Measurements from ENCODE around the gene GOLPH3.

GOLPH3 gene

DNA sequence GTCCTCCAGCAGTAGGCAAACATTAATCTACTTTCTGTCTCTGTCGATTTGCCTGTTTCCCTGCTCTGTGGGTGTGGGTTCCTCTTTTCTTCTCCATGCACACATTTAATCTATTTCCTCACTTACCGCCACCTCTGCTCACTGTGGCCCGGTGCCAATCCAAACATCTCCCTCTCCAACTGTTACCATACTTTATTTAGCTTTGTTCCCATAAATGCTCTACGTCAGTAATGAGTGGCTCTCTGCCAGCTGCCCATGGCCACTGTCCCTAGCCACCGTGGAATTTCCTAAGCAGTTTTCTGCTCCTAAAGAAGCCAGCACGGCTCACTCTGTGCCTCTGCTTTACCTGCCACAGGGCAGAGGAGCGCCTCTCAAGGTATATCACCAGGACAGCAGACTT is 19.5 kb upstream of the GOLPH3 start (continued):
- TF ChIP-seq, protein P1, sequence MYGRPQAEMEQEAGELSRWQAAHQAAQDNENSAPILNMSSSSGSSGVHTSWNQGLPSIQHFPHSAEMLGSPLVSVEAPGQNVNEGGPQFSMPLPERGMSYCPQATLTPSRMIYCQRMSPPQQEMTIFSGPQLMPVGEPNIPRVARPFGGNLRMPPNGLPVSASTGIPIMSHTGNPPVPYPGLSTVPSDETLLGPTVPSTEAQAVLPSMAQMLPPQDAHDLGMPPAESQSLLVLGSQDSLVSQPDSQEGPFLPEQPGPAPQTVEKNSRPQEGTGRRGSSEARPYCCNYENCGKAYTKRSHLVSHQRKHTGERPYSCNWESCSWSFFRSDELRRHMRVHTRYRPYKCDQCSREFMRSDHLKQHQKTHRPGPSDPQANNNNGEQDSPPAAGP (tag by site-specific recombination; IDR thresholded peaks at IDR 0.05), result no peak
- TF ChIP-seq, protein P2, sequence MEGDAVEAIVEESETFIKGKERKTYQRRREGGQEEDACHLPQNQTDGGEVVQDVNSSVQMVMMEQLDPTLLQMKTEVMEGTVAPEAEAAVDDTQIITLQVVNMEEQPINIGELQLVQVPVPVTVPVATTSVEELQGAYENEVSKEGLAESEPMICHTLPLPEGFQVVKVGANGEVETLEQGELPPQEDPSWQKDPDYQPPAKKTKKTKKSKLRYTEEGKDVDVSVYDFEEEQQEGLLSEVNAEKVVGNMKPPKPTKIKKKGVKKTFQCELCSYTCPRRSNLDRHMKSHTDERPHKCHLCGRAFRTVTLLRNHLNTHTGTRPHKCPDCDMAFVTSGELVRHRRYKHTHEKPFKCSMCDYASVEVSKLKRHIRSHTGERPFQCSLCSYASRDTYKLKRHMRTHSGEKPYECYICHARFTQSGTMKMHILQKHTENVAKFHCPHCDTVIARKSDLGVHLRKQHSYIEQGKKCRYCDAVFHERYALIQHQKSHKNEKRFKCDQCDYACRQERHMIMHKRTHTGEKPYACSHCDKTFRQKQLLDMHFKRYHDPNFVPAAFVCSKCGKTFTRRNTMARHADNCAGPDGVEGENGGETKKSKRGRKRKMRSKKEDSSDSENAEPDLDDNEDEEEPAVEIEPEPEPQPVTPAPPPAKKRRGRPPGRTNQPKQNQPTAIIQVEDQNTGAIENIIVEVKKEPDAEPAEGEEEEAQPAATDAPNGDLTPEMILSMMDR (tag by site-specific recombination; IDR thresholded peaks at IDR 0.05), result no peak
- no peak for TF ChIP-seq ZNF350 (tag by site-specific recombination; IDR thresholded peaks at IDR 0.05)
- no peak for TF ChIP-seq GFI1B (tag by site-specific recombination; IDR thresholded peaks at IDR 0.05)
- no peak for TF ChIP-seq ZNF341 (tag by site-specific recombination; IDR thresholded peaks at IDR 0.05; ENCODE audit: low read depth)
- no peak; the same call in 1 of the 2 replicates for TF ChIP-seq YY1 (tag by site-specific recombination; IDR thresholded peaks at IDR 0.05)
- TF ChIP-seq ZNF600 (tag by site-specific recombination; IDR thresholded peaks at IDR 0.05), result peak; percentile 90
- TF ChIP-seq ZNF37A (tag by site-specific recombination; IDR thresholded peaks at IDR 0.05), result no peak
- TF ChIP-seq, protein P3, sequence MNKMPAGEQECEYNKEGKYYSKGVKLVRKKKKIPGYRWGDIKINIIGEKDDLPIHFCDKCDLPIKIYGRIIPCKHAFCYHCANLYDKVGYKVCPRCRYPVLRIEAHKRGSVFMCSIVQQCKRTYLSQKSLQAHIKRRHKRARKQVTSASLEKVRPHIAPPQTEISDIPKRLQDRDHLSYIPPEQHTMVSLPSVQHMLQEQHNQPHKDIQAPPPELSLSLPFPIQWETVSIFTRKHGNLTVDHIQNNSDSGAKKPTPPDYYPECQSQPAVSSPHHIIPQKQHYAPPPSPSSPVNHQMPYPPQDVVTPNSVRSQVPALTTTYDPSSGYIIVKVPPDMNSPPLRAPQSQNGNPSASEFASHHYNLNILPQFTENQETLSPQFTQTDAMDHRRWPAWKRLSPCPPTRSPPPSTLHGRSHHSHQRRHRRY (tag by site-specific recombination; IDR thresholded peaks at IDR 0.05), result no peak
- TF ChIP-seq ZNF473 (tag by site-specific recombination; IDR thresholded peaks at IDR 0.05), result no peak
- TF ChIP-seq, protein P4, sequence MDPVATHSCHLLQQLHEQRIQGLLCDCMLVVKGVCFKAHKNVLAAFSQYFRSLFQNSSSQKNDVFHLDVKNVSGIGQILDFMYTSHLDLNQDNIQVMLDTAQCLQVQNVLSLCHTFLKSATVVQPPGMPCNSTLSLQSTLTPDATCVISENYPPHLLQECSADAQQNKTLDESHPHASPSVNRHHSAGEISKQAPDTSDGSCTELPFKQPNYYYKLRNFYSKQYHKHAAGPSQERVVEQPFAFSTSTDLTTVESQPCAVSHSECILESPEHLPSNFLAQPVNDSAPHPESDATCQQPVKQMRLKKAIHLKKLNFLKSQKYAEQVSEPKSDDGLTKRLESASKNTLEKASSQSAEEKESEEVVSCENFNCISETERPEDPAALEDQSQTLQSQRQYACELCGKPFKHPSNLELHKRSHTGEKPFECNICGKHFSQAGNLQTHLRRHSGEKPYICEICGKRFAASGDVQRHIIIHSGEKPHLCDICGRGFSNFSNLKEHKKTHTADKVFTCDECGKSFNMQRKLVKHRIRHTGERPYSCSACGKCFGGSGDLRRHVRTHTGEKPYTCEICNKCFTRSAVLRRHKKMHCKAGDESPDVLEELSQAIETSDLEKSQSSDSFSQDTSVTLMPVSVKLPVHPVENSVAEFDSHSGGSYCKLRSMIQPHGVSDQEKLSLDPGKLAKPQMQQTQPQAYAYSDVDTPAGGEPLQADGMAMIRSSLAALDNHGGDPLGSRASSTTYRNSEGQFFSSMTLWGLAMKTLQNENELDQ (tag by site-specific recombination; IDR thresholded peaks at IDR 0.05; ENCODE audit: low read depth), result no peak
- TF ChIP-seq KLF1 (tag by site-specific recombination; IDR thresholded peaks at IDR 0.05), result 0 out of 2 replicates have a peak, but pooled peaks have one; percentile 43
- TF ChIP-seq KLF9 (tag by site-specific recombination; IDR thresholded peaks at IDR 0.05; ENCODE audit: low read depth), result no peak; the same call in 1 of the 2 replicates
- TF ChIP-seq BCL11B (tag by site-specific recombination; IDR thresholded peaks at IDR 0.05; ENCODE audit: low read depth), result 0 out of 2 replicates have a peak, but pooled peaks have one; percentile 77
- TF ChIP-seq, protein P5, sequence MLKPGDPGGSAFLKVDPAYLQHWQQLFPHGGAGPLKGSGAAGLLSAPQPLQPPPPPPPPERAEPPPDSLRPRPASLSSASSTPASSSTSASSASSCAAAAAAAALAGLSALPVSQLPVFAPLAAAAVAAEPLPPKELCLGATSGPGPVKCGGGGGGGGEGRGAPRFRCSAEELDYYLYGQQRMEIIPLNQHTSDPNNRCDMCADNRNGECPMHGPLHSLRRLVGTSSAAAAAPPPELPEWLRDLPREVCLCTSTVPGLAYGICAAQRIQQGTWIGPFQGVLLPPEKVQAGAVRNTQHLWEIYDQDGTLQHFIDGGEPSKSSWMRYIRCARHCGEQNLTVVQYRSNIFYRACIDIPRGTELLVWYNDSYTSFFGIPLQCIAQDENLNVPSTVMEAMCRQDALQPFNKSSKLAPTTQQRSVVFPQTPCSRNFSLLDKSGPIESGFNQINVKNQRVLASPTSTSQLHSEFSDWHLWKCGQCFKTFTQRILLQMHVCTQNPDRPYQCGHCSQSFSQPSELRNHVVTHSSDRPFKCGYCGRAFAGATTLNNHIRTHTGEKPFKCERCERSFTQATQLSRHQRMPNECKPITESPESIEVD (tag by site-specific recombination; IDR thresholded peaks at IDR 0.05), result peak; percentile 98
- TF ChIP-seq ZNF76 (tag by site-specific recombination; IDR thresholded peaks at IDR 0.05; ENCODE audit: borderline replicate concordance, low read depth), result peak; percentile 62; the same call in 1 of the 2 replicates
- peak; percentile 95; the same call in 1 of the 2 replicates for TF ChIP-seq HOXD13 (CRISPR knock-in tag; IDR thresholded peaks at IDR 0.05; ENCODE audit: borderline replicate concordance)
- no peak for TF ChIP-seq SETDB1 (IDR thresholded peaks at IDR 0.05; ENCODE audit: insufficient read length, low read length)
- TF ChIP-seq, protein P6, sequence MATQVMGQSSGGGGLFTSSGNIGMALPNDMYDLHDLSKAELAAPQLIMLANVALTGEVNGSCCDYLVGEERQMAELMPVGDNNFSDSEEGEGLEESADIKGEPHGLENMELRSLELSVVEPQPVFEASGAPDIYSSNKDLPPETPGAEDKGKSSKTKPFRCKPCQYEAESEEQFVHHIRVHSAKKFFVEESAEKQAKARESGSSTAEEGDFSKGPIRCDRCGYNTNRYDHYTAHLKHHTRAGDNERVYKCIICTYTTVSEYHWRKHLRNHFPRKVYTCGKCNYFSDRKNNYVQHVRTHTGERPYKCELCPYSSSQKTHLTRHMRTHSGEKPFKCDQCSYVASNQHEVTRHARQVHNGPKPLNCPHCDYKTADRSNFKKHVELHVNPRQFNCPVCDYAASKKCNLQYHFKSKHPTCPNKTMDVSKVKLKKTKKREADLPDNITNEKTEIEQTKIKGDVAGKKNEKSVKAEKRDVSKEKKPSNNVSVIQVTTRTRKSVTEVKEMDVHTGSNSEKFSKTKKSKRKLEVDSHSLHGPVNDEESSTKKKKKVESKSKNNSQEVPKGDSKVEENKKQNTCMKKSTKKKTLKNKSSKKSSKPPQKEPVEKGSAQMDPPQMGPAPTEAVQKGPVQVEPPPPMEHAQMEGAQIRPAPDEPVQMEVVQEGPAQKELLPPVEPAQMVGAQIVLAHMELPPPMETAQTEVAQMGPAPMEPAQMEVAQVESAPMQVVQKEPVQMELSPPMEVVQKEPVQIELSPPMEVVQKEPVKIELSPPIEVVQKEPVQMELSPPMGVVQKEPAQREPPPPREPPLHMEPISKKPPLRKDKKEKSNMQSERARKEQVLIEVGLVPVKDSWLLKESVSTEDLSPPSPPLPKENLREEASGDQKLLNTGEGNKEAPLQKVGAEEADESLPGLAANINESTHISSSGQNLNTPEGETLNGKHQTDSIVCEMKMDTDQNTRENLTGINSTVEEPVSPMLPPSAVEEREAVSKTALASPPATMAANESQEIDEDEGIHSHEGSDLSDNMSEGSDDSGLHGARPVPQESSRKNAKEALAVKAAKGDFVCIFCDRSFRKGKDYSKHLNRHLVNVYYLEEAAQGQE (tag by site-specific recombination; IDR thresholded peaks at IDR 0.05), result no peak
- TF ChIP-seq TCF7L2 (IDR thresholded peaks at IDR 0.05; ENCODE audit: borderline replicate concordance, low read depth, low read length), result no peak
- TF ChIP-seq ZNF585B (tag by site-specific recombination; IDR thresholded peaks at IDR 0.05), result no peak
- no peak for TF ChIP-seq ZNF223 (tag by site-specific recombination; IDR thresholded peaks at IDR 0.05)
- TF ChIP-seq ZNF157 (tag by site-specific recombination; IDR thresholded peaks at IDR 0.05), result no peak
- TF ChIP-seq, protein P7, sequence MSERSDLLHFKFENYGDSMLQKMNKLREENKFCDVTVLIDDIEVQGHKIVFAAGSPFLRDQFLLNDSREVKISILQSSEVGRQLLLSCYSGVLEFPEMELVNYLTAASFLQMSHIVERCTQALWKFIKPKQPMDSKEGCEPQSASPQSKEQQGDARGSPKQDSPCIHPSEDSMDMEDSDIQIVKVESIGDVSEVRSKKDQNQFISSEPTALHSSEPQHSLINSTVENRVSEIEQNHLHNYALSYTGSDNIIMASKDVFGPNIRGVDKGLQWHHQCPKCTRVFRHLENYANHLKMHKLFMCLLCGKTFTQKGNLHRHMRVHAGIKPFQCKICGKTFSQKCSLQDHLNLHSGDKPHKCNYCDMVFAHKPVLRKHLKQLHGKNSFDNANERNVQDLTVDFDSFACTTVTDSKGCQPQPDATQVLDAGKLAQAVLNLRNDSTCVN (tag by site-specific recombination; optimal IDR thresholded peaks at IDR 0.05), result no peak
- TF ChIP-seq ZNF549 (tag by site-specific recombination; IDR thresholded peaks at IDR 0.05), result no peak
- no peak for TF ChIP-seq MYNN (tag by site-specific recombination; IDR thresholded peaks at IDR 0.05; ENCODE audit: borderline replicate concordance)
- TF ChIP-seq, protein P8, sequence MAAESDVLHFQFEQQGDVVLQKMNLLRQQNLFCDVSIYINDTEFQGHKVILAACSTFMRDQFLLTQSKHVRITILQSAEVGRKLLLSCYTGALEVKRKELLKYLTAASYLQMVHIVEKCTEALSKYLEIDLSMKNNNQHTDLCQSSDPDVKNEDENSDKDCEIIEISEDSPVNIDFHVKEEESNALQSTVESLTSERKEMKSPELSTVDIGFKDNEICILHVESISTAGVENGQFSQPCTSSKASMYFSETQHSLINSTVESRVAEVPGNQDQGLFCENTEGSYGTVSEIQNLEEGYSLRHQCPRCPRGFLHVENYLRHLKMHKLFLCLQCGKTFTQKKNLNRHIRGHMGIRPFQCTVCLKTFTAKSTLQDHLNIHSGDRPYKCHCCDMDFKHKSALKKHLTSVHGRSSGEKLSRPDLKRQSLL (tag by site-specific recombination; IDR thresholded peaks at IDR 0.05), result no peak
